HG03354 (cell line): Measurements from ENCODE around the gene UGP2.
"Not testable (repeated sequence)": the region's sequence is repeated elsewhere in the genome, so short reads cannot be mapped to it uniquely, and the experiment has no call there.

Experiments
- ATAC-seq: cut with Tn5 transposase; IDR thresholded peaks from one replicate; pipeline ENCODE4 v1.9.1; 2021; ENCODE audit warnings: mild to moderate bottlenecking; ENCODE audit not compliant: unreplicated experiment, poor library complexity, severe bottlenecking

UGP2 gene

DNA sequence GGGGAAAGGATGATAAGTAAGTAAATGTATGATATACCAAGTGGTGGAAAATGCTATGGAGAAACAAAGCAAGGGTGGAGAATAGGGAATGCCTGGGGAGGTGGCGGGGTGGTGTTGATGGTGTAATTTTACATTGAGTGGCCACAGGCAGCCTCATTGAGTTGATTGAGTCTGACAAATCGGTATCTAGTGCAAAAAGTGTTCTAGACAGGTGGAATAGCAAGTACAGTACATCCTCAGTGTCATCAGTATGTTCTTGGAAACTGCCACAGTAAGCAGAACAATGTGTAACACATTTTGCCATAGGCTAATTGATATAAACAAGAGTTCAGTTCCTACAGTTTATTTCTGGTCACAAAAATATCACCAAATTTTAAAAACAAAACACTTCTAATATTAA is 46.4 kb downstream of the UGP2 start:
- ATAC-seq = no peak

DNA sequence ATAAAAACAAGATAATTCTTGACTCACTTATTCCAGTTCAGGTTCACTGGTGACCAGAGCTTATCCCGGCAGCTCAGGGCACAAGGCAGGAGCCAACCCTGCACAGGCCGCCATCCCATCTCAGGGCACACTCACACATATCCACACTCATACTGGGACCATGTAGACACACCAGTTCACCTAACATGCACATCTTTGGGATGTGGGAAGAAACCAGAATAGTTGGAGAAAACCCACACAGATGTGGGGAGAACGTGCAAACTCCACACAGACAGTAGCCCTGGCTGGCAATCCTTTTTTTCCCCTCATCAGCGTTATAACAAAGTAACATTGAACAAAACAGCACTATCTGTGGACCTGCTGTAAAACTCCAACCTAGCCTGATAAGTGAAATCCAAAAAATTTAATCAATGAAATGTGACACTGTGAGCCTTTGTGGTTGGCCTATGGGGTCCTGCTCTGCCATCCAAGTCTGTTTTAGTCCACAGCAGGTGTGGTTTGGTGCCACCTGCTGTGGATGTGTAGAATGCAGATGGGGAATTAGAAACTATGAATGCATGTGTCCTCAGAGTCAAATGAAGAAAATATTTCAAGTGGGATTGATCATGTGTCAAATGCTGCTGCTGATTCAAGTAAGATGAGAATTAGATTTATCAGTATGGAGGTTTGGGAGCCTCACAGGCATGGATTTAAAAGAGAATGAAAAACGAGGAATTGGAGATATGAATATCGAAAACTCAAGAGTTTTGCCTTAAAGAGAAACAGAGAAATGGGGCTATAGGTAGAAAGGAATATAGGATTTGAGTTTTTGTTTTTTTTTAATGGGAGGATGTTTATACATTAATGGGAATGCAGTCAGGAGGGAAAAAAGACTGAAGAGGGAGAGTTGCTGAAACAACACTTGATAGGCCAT is 47.0 kb downstream of the UGP2 start:
- ATAC-seq = peak; percentile 86

DNA sequence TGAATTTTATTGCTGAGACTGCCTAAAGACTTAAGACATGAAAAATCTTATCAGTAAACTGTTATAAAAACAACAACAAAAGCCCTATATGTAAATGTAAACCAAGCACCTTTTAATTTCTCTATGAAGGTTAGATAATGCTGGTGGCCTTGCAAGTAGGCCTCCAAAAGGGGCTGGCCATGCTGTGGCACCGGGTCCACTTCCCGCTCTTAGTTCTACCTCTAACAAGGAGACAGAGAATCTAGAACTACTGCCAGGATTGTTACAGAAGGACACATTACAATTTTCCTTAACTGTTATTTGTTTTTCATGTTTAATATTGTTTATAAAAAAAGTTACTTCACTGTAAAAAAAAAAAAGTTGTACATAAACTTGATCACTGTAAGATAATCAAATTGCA is 49.0 kb downstream of the UGP2 start:
- ATAC-seq = no peak

DNA sequence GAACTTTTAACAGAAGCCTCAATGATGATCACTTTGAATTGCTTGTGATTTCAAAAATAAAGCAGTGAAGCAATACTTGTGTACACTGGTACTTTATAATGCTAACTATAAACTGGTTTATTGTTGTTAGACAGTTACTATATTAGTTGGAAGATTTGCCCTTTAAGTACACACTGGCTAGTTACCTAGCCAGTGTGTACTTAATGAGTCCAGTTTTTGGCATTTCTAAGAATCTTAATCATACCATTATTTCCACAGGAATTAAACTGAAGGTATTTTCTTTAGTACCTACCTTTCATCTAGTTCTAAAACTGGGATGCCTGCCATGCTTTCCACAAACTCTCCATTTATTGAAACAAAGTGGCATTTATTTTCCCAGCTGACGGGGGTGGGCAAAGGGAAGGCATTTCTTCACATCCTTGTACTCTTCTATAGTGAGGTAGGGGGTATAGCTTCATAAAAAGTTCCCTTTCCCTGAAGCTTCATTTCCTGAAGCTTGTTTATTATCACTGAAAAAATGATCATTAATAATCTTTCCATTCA is 49.9 kb downstream of the UGP2 start:
- ATAC-seq = no peak

DNA sequence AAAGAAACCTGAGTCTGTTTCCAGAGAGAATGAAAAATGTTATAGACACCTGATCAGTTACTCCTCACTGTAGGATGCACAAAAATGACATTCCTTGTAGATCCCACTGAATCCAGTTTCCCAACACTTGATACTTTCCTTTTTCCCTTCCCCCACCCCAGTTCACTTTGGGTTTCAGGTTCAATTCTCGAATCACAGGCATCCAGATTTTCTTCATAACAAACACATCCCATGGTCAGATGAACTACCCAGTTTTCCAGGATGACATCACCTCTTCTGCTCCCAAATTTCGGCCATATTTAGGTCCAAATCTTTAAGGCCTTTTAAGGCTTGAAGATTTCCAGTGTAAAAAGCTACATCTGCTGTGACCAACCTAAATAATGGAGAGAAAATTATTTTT is 51.5 kb downstream of the UGP2 start:
- ATAC-seq = no peak

DNA sequence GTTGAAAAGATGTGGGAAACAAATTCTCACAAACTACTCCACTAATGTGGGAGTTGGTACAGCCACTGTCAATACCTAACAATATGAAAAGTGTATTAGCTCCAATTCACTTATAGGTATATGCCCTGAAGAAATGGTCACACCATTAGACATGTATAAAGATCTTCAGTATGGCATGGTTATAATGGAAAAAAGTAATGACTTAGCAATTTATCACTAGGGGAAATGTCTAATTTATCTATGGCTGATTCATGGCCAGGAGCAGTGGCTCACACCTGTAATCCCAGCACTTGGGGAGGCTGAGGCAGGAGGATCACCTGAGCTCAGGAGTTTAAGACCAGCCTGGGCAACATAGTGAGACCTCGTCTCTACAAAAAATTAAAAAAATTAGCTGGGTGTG is 52.5 kb downstream of the UGP2 start:
- ATAC-seq = no peak

DNA sequence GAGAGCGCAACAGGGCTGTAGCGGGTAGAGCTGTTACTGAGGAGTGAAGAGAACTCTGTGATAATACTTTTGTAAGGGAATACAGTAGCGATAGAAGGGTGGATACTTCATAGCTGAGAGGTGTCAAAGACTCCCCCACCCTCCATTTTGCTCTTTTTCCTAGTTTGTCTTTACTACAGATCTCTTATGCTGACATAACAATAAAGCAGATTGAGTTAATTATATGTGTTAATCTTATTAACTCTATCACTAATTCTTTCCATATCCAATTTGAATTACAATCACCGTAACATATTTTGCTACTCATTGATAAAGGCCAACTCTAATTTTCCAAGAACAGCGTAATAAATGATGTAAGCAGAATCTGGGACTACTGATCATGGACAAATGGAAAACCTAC is 57.1 kb downstream of the UGP2 start:
- no peak for ATAC-seq

DNA sequence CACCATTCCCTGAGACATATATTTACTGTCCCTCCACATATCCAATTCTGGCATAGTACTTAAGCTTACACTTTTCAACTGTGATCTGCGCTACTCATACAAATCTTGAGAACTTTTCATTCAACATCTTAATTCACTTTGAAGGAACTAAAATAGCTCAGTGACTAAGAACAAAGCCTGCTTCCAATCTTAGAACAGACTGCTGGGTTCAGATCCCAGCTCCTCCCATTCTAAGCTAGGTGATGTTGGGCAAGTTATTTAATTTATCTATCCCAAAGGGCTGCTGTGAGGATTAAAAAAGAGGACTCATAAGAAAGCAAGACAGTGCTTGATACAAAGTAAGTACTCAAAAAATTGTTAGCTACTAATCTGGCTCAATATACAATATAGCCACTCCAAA is 57.9 kb downstream of the UGP2 start:
- no peak for ATAC-seq

DNA sequence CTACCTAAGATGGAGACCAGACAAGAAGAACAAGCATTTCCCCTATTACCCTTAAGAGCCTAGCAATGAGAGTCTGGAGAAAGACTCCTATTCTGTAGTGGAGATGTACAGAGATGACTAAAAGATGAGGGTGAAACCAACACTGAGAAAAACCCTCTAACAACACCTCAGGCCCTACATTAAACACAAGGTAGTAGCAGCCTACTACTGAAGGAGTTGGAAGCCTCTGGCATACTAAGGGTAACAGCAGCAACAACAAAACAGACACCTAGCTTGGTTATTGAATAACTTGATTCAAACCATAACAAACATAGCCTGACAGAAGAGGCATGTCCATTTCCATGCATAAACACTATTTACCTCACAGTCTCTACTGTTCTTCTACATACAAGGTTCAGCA is 60.5 kb downstream of the UGP2 start:
- no peak for ATAC-seq

DNA sequence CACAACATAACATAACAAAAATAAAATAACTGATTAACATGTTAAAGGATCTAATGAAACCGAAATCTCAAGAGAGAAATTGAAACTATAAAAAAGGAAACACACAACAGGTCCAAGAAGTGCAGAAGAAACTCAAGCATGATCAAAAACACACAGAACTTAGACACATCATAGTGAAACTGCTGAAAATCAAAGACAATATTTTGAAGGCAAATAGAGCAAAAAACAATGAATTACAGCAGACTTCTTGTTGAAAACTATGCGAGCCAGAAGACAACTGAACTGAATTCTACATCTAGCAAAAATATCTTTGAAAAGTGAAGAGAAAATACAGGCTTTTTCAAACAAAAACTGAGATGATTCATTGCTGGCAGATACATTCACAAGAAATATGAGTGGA is 61.3 kb downstream of the UGP2 start:
- ATAC-seq = peak; percentile 81

DNA sequence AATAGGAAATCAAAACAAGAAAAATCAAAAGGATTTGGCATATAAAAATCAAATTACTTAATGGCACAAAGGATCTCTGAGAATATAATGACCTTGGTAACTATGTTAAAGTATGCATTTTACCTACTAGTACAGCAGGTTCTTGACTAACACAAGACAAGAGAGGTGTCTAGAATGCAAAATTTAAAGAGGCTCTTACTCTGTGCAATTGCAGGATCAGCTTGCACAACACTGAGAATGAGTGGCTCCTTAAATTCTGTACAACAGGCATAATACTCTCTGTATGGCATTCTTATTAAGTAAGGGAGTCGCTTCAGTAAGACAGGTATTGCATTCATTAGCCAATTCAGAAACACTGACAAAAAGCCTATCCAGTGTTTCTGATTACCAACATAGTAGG is 72.6 kb downstream of the UGP2 start:
- ATAC-seq = no peak

DNA sequence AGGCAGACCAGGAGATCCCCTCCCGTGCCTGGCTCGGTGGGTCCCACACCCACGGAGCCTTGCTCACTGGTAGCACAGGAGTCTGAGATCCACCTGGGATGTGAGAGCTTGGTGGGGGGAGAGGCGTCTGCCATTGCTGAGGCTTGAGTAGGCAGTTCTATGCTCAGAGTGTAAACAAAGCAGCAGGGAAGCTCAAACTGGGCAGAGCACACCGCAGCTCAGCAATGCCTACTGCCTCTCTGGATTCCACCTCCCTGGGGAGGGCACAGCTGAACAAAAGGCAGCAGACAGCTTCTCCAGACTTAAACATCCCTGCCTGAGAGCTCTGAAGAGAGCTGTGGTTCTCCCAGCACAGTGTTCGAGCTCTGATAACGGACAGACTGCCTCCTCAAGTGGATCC is 85.1 kb downstream of the UGP2 start:
- no peak for ATAC-seq

DNA sequence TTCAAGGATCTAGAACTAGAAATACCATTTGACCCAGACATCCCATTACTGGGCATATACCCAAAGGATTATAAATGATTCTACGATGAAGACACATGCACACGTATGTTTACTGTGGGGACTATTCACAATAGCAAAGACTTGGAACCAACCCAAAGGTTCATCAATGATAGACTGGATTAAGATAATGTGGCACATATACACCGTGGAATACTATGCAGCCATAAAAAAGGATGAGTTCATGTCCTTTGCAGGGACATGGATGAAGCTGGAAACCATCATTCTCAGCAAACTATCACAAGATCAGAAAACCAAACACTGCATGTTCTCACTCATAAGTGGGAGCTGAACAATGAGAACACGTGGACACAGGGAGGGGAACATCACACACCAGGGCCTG is 90.4 kb downstream of the UGP2 start:
- ATAC-seq = not testable (repeated sequence)
